Forelimb muscle (tissue), 1 donor: ENCODE measurements around the gene LMO1. TPM values are rescaled to one million over a fixed set of nuclear protein-coding genes. Genes with fewer than 3 reads are reported as not detected.

ENCODE experiments used
- DNase-seq: peaks from one replicate; pipeline ENCODE4 v3.0.0-alpha.2; 2013; ENCODE audit warnings: low read depth
- polyA plus RNA-seq: library from polyadenylated mRNA; unstranded; fragments of 120-200 nt; gene quantifications from one replicate; pipeline ENCODE4 v1.2.1, GENCODE V29; 2013; ENCODE audit not compliant: insufficient read length

The LMO1 gene
- polyA plus RNA-seq, 1 donor = 4.0 TPM

- DNase-seq = no peak
These were observed 2.1 kb upstream of the LMO1 start for GRCh38 chr11:8265681-8266241.

- DNase-seq = no peak
These were observed 439 bp downstream of the LMO1 start for GRCh38 chr11:8263109-8263768.

- peak; percentile 14 for DNase-seq
These were observed 1.0 kb downstream of the LMO1 start for GRCh38 chr11:8262552-8263108.

- no peak for DNase-seq
These were observed 1.6 kb downstream of the LMO1 start for GRCh38 chr11:8261921-8262551.

- DNase-seq = no peak
These were observed 2.4 kb downstream of the LMO1 start for GRCh38 chr11:8261291-8261690.

- no peak for DNase-seq
These were observed 3.3 kb downstream of the LMO1 start for GRCh38 chr11:8260202-8260966.

GRCh38 chr11:8259306-8259959 is 4.2 kb downstream of the LMO1 start:
- no peak for DNase-seq

- DNase-seq = no peak
These were observed 4.9 kb downstream of the LMO1 start for GRCh38 chr11:8258784-8259183.

GRCh38 chr11:8258289-8258688 is 5.4 kb downstream of the LMO1 start:
- DNase-seq = no peak

- DNase-seq = no peak
These were observed 6.5 kb downstream of the LMO1 start for GRCh38 chr11:8257003-8257664.

- DNase-seq = no peak
These were observed 7.2 kb downstream of the LMO1 start for GRCh38 chr11:8256271-8257002.

- no peak for DNase-seq
These were observed 10.1 kb downstream of the LMO1 start for GRCh38 chr11:8253566-8253965.

- DNase-seq = no peak
These were observed 10.7 kb downstream of the LMO1 start for GRCh38 chr11:8252946-8253345.

GRCh38 chr11:8252388-8252787 is 11.3 kb downstream of the LMO1 start:
- no peak for DNase-seq

- DNase-seq = no peak
These were observed 11.9 kb downstream of the LMO1 start for GRCh38 chr11:8251616-8252295.

- DNase-seq = no peak
These were observed 12.6 kb downstream of the LMO1 start for GRCh38 chr11:8250981-8251615.

GRCh38 chr11:8250434-8250833 is 13.2 kb downstream of the LMO1 start:
- DNase-seq = no peak

GRCh38 chr11:8249482-8249881 is 14.2 kb downstream of the LMO1 start:
- no peak for DNase-seq

- no peak for DNase-seq
These were observed 14.9 kb downstream of the LMO1 start for GRCh38 chr11:8248786-8249185.
